Naive B cell (primary cell): Measurements from ENCODE around the gene PM20D2. TPM values are rescaled to one million over a fixed set of nuclear protein-coding genes. Genes with fewer than 3 reads are reported as not detected.

ENCODE experiments used
- ATAC-seq, 2 donors: fragments of 150-1000 bp; cut with Tn5 transposase; 2 replicates each; pipeline ENCODE4 v1.10.0; 2021; ENCODE audit warnings: low read depth in 2 of 2, mild to moderate bottlenecking in 2 of 2, moderate library complexity in 2 of 2
- DNase-seq: peaks from one replicate; pipeline ENCODE4 v3.0.0; 2022
- H3K27ac Mint-ChIP-seq, 6 donors: one replicate each; pipeline ENCODE4 v1.8.0; 2020 to 2022; ENCODE audit warnings: mild to moderate bottlenecking in 6 of 6, mixed read lengths in 6 of 6, moderate library complexity in 5 of 6, inconsistent platforms in 2 of 6
- H3K27me3 Mint-ChIP-seq, 3 donors: one replicate each; pipeline ENCODE4 v1.8.0; 2021 to 2022; ENCODE audit warnings: mixed read lengths in 3 of 3, mild to moderate bottlenecking in 1 of 3
- H3K36me3 Mint-ChIP-seq, 2 donors: one replicate each; pipeline ENCODE4 v1.8.0; 2020 to 2022; ENCODE audit warnings: mixed read lengths in 2 of 2, inconsistent platforms in 1 of 2, mild to moderate bottlenecking in 1 of 2
- H3K4me1 Mint-ChIP-seq, 3 donors: one replicate each; pipeline ENCODE4 v1.8.0; 2020 to 2022; ENCODE audit warnings: mixed read lengths in 3 of 3, inconsistent platforms in 1 of 3, mild to moderate bottlenecking in 1 of 3, moderate library complexity in 1 of 3
- H3K4me3 Mint-ChIP-seq, 8 donors: one replicate each; pipeline ENCODE4 v1.8.0; 2020 to 2022; ENCODE audit warnings: mild to moderate bottlenecking in 8 of 8, mixed read lengths in 8 of 8, moderate library complexity in 8 of 8, inconsistent platforms in 2 of 8
- H3K9me3 Mint-ChIP-seq, 7 donors: one replicate each; pipeline ENCODE4 v1.8.0; 2020 to 2022; ENCODE audit warnings: mixed read lengths in 7 of 7, mild to moderate bottlenecking in 5 of 7, inconsistent platforms in 2 of 7, moderate library complexity in 1 of 7
- polyA plus RNA-seq, 6 donors: library from polyadenylated mRNA; unstranded; fragments of 300-500 nt; fragmentation: Illumina TruSeq; gene quantifications; one replicate each; pipeline ENCODE4 v1.2.3, GENCODE V29; 2021; ENCODE audit warnings: low read depth in 6 of 6

The PM20D2 gene
- polyA plus RNA-seq, 6 donors from 2014 or later, result 7.1 to 13.1 (median 11.0) TPM

DNA sequence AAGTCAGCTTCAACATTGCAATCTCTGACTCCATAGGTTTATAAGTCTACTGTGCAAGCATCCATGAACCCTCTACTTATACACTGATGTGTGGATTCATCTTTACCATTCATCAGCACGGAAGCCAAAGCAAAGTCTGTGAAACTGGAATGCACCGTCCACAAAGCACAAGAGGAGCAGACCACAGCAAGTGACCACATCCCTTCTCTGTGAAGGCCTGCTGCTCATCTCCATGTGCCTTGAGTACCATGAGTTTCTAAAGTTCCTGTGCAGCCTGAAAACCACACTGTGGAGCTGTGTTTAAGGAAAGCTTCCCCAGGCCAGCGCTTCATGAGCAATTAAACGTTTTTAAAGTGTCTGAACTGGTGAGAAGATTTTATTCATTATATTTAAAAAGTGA, 51.3 kb downstream of the PM20D2 start:
- ATAC-seq (no peak), DNase-seq (no peak)
- Mint-ChIP-seq H3K4me3 (no peak overlapping the region), H3K27me3 (peaks cover 0 to 6% (median 5%) of the 10 kb centered on the region in 3 donors), H3K36me3 (peaks cover 0 to 11% of the 10 kb centered on the region in 2 donors), H3K4me1 (no peaks in the 10 kb centered on the region), H3K27ac (no peak overlapping the region), H3K9me3 (peaks cover 12 to 42% (median 28%) of the 10 kb centered on the region in 7 donors)

DNA sequence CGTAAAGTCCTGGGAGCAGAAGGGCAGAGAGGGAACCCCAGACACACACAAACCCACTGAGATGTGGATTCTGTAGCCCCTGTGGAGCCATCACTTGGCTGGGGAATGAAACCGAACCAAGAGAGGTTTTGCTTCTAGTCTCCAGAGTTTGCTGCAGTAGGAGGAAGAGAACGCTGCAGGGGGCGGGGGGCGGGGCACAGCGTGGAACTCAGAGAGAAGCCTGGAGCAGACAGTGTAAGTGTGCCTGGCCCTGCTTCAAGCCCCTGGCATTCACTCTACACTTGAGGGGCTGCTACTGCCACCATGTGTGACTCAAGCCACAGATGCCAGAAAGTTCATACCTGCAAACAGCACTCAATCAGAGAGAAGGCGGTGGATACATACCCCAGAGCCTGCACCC, 52.4 kb downstream of the PM20D2 start:
- Mint-ChIP-seq H3K9me3 (peaks cover 7 to 37% (median 25%) of the 10 kb centered on the region in 7 donors), H3K4me1 (no peaks in the 10 kb centered on the region), H3K36me3 (peaks cover 0 to 11% of the 10 kb centered on the region in 2 donors), H3K27ac (no peak overlapping the region), H3K4me3 (no peak overlapping the region), H3K27me3 (no peaks in the 10 kb centered on the region)
- no peak for DNase-seq
- ATAC-seq, result no peak

DNA sequence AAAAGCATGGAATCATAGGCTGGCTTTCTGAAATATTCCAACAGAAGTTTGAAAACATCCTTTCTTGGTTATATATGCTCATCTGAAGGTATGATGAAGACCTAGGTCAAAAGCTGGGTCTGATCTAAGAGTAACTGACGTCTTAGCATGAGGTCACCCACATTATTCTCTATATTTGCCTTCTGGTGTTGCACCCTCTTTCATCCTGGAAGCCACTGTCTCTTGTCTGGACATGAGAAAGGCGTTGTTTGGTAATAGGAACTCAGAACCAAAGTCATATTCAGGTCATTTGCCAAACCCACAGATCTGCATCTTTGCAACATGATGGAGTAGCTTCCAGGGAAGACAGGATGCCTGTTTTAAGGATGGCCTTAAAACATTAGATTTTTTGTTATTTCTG, 53.7 kb downstream of the PM20D2 start:
- ATAC-seq (no peak), DNase-seq (no peak)
- Mint-ChIP-seq H3K27me3 (no peaks in the 10 kb centered on the region), H3K4me3 (no peak overlapping the region), H3K27ac (no peak overlapping the region), H3K36me3 (peaks cover 0 to 7% of the 10 kb centered on the region in 2 donors), H3K9me3 (peaks cover 5 to 24% (median 13%) of the 10 kb centered on the region in 7 donors), H3K4me1 (no peaks in the 10 kb centered on the region)

DNA sequence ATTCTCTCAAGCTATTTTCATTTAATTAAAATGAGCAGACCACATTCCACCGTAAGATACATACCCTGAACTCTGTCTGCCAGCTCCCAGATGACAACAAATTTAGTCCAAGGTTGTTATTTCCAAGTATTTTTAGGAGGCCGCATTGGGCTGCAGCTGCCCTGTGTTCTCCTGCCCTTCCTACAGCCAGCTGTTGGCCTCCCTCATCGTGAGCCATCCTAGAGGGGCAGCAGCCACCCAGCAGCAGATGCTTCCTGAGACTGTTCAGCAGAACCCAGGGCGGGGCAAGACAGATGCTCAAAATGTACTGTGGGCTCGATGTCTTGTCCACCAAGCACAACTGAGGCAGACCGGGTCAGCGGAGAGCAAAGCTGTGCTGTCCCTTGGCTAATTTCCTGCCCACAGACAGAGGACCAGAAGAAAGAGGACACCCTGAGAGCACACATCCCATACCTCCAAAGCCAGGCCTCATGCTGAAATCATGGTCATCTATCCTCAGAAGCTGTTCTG, 54.9 kb downstream of the PM20D2 start:
- Mint-ChIP-seq H3K4me3 (no peak overlapping the region), H3K9me3 (peaks cover 0 to 12% (median 2%) of the 10 kb centered on the region in 7 donors), H3K36me3 (no peaks in the 10 kb centered on the region), H3K4me1 (no peaks in the 10 kb centered on the region), H3K27me3 (peaks cover 0 to 1% (median 0%) of the 10 kb centered on the region in 3 donors), H3K27ac (no peak overlapping the region)
- ATAC-seq (no peak), DNase-seq (no peak)

DNA sequence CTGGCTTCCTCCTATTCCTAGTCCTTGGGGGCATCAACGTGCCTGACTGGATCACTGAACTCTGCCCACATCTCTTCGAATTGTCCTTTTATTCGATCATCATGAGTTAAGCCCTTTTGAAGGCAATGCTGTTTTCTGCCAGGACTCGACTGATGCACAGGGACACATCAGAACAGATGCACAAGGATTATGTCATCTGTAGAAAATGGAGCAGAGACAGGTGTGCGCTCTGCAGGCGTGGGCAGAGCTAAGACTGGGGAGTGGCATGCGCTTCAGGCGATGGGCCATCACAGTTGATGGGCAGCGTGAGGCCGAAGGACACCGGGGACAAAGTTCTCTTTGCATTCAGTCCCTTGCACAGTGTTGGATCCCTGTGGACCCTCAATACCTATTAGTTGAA, 58.2 kb downstream of the PM20D2 start:
- Mint-ChIP-seq H3K27ac (no peak overlapping the region), H3K4me3 (no peak overlapping the region), H3K36me3 (no peaks in the 10 kb centered on the region), H3K9me3 (peaks cover 0 to 2% (median 0%) of the 10 kb centered on the region in 7 donors), H3K4me1 (no peaks in the 10 kb centered on the region), H3K27me3 (peaks cover 0 to 10% (median 0%) of the 10 kb centered on the region in 3 donors)
- DNase-seq (no peak), ATAC-seq (no peak)

DNA sequence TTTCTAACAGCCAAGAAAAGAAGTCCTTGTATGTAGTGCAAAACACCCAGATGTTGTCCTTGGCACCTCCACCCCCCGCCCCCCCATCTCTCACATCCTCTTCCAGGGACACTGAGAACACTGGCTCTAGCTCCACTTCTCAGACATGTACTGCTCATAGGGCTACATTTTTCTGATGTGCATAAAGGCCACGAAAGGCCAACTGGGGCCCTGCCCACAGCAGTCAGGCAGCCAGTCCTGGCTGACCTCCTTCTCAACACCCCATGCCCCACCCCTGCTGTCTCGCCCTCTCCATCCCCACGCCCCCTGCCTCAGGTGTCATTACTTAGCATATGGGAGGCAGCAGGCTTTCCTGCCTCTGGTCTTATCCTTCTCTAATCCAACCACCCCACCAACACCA, 60.0 kb downstream of the PM20D2 start:
- Mint-ChIP-seq H3K4me1 (no peaks in the 10 kb centered on the region), H3K4me3 (no peak overlapping the region), H3K27ac (peak overlapping the region in 1 of 6 donors; percentile 78), H3K36me3 (no peaks in the 10 kb centered on the region), H3K27me3 (peaks cover 0 to 14% (median 0%) of the 10 kb centered on the region in 3 donors), H3K9me3 (peaks cover 0 to 2% (median 0%) of the 10 kb centered on the region in 7 donors)
- ATAC-seq (no peak), DNase-seq (no peak)

DNA sequence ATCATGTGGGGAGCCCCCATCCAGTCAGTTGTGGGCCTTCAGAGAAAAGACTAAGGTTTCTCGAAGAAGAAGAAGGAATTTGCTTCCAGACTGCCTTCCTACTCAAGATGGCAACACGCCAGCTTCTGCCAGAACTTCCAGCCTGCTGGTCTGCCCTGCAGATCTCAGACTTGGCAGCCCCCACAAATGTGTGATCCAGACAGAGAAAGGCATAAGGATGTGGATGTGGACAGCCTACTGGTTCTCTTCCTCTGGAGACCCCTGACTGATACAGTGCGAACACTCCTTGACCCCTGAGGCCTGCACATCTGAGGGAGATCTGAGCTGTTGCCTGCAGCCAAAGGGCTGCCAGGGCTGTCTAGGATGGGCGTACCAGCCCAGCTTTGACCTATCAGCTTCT, 62.7 kb downstream of the PM20D2 start:
- Mint-ChIP-seq H3K9me3 (peaks cover 0 to 3% (median 1%) of the 10 kb centered on the region in 7 donors), H3K27ac (no peak overlapping the region), H3K36me3 (no peaks in the 10 kb centered on the region), H3K4me1 (no peaks in the 10 kb centered on the region), H3K27me3 (peaks cover 0 to 30% (median 0%) of the 10 kb centered on the region in 3 donors), H3K4me3 (no peak overlapping the region)
- DNase-seq (no peak), ATAC-seq (no peak)

DNA sequence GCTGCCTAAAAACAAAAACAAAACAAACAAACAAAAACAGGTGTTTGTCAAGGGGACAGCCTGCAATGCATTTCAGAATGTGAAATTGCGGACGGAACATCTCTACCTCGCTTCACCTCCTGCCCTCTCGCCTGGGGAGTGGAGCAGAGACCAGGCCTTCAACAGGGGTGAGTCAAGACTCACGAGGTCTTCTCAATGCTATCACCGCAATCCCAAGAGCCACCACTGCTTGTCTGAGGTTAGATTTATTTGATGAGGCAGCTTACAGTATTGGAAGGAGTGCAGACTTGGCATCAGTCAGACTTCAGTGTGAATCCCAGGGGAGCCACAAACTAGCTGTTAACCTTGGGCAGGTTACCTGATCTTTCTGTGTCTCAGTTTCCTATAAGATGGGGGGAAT, 63.6 kb downstream of the PM20D2 start:
- Mint-ChIP-seq H3K27ac (no peak overlapping the region), H3K4me1 (no peaks in the 10 kb centered on the region), H3K9me3 (peaks cover 0 to 12% (median 1%) of the 10 kb centered on the region in 7 donors), H3K36me3 (no peaks in the 10 kb centered on the region), H3K4me3 (no peak overlapping the region), H3K27me3 (peaks cover 0 to 30% (median 0%) of the 10 kb centered on the region in 3 donors)
- DNase-seq (no peak), ATAC-seq (no peak)

DNA sequence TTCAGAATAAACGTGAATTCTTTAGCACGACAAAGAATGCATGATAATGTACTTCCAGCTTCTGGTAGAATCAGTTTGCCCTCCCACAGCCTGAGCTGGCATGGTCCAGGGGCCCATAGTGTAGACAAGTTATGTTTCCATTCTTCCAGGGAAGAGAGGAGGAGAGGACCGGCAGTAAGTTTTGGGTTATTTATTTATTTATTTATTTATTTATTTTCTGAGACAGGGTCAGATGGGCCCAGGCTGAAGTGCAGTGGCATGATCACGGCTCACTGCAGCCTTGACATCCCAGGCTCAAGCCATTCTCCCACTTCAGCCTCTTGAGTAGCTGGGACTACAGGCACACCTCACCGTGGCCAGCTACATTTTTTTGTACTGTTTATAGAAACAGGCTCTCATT, 66.6 kb downstream of the PM20D2 start:
- H3K4me1 Mint-ChIP-seq, result peaks cover 0 to 3% (median 0%) of the 10 kb centered on the region in 3 donors
- DNase-seq, result no peak
- no peak for ATAC-seq
- H3K27ac Mint-ChIP-seq, result no peak overlapping the region
- no peak overlapping the region for H3K4me3 Mint-ChIP-seq
- H3K27me3 Mint-ChIP-seq, result peaks cover 0 to 21% (median 3%) of the 10 kb centered on the region in 3 donors
- H3K36me3 Mint-ChIP-seq, result no peaks in the 10 kb centered on the region
- peaks cover 0 to 14% (median 1%) of the 10 kb centered on the region in 7 donors for H3K9me3 Mint-ChIP-seq

DNA sequence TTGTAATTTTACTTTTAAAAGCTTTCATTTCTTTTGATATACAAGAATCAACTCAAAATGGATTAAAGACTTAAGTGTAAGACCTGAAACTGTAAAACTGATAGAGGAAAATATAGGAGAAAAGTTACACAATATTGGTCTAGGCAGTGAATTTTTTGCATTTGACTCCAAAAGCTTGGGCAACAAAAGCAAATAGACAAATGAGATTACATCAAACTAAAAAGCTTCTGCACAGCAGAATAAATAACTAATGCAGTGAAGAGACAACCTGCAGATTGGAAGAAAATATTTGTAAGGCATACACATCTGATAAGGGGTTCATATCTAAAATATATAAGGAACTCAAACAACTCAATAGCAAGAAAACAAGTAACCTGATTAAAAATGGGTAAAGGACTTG, 68.3 kb downstream of the PM20D2 start:
- H3K4me3 Mint-ChIP-seq, result no peak overlapping the region

More for the DNA sequence above, 68.3 kb downstream of the PM20D2 start:
- Mint-ChIP-seq H3K9me3 (peaks cover 0 to 14% (median 1%) of the 10 kb centered on the region in 7 donors), H3K27ac (no peak overlapping the region), H3K27me3 (peaks cover 0 to 21% (median 11%) of the 10 kb centered on the region in 3 donors), H3K36me3 (no peaks in the 10 kb centered on the region), H3K4me1 (peaks cover 0 to 7% (median 0%) of the 10 kb centered on the region in 3 donors)
- no peak for ATAC-seq
- DNase-seq, result no peak

Other genes starting within 250 kb of the PM20D2 start
- gene RNGTT, start 182.4 kb upstream of the PM20D2 start, polyA plus RNA-seq, result 10 to 100 TPM; 17.9 to 59.8 (median 40.0) TPM
- gene PNRC1, start 65.3 kb upstream of the PM20D2 start, polyA plus RNA-seq, result 100 to 1,000 TPM; 421 to 964 (median 760) TPM
- gene SRSF12, start 28.0 kb upstream of the PM20D2 start, polyA plus RNA-seq, result under 1 TPM in 5 of 6 donors, not detected in 1; 0.06 to 0.92 (median 0.32) TPM
- gene GABRR1, start 71.3 kb downstream of the PM20D2 start, polyA plus RNA-seq, result not detected
- gene GABRR2, start 169.2 kb downstream of the PM20D2 start, polyA plus RNA-seq, result under 1 TPM in 1 of 6 donors, not detected in 5; 0.49 TPM
- 100 to 1,000 TPM in 4 of 6 donors, 10 to 100 TPM in 2; 84.4 to 147 (median 112) TPM for gene UBE2J1, start 206.7 kb downstream of the PM20D2 start, polyA plus RNA-seq